HEK293 (cell line): ENCODE data around the gene LY6G5B.

Source experiments
- CTCF ChIA-PET: fragments of 350-600 bp; formaldehyde crosslinking; extraction: SDS; loops from one replicate; lab custom pipeline; 2021; ENCODE audit warnings: antibody characterized with exemption; lab: Yijun Ruan, JAX
- POLR2A ChIA-PET: fragments of 300-600 bp; formaldehyde crosslinking; extraction: SDS; loops from one replicate; lab custom pipeline; 2020; ENCODE audit warnings: antibody characterized with exemption, inconsistent platforms; lab: Yijun Ruan, JAX
- H3K27ac ChIP-seq: fragments of 200-500 bp; sonication (Bioruptor generic); 2 replicates; pipeline ENCODE4 v1.5.1; 2014; ENCODE audit warnings: low read depth, low read length, control low read depth, inconsistent platforms; ENCODE audit errors: extremely low read depth
- H3K36me3 ChIP-seq, 2 experiments: fragments of 200-500 bp in 1 of 2; sonication (Bioruptor generic) in 1 of 2; 1 replicate in 1 of 2; 2 replicates in 1 of 2; pipeline ENCODE4 v1.5.1; 2014 to 2017; ENCODE audit warnings: inconsistent platforms in 2 of 2, low read length in 2 of 2; ENCODE audit not compliant: control insufficient read depth in 2 of 2, insufficient read depth in 1 of 2
- H3K4me1 ChIP-seq: fragments of 200-500 bp; sonication (Bioruptor generic); 2 replicates; pipeline ENCODE4 v1.5.1; 2014; ENCODE audit warnings: mild to moderate bottlenecking, low read length, inconsistent platforms; ENCODE audit not compliant: control insufficient read depth, insufficient read depth
- H3K4me3 ChIP-seq: 2 replicates; pipeline ENCODE4 v1.5.1; 2011; ENCODE audit warnings: low read depth, mild to moderate bottlenecking, control low read depth, low read length, moderate library complexity
- H3K9me3 ChIP-seq: fragments of 200-500 bp; sonication (Bioruptor generic); 2 replicates; pipeline ENCODE4 v1.5.1; 2014; ENCODE audit warnings: low read depth, low read length, inconsistent platforms; ENCODE audit not compliant: control insufficient read depth, insufficient read depth
- BCL11B ChIP-seq: fragments of 450-650 bp; formaldehyde crosslinking; IDR thresholded peaks from 2 replicates; pipeline ENCODE4 v1.5.1; 2016; ENCODE audit warnings: low read depth, missing biosample characterization, missing genetic modification characterization
- EGR2 ChIP-seq: fragments of 450-650 bp; formaldehyde crosslinking; IDR thresholded peaks from 2 replicates; pipeline ENCODE4 v1.5.1; 2016; ENCODE audit warnings: low read depth, missing biosample characterization, missing genetic modification characterization
- FEZF1 ChIP-seq: fragments of 450-650 bp; formaldehyde crosslinking; IDR thresholded peaks from 2 replicates; pipeline ENCODE4 v1.5.1; 2016; ENCODE audit warnings: missing biosample characterization, missing genetic modification characterization
- PRDM10 ChIP-seq: fragments of 450-650 bp; formaldehyde crosslinking; IDR thresholded peaks from 2 replicates; pipeline ENCODE4 v1.5.1; 2016; ENCODE audit warnings: missing biosample characterization, missing genetic modification characterization
- TRIM28 ChIP-seq: IDR thresholded peaks from 2 replicates; pipeline ENCODE4 v1.6.1; 2011; ENCODE audit warnings: low read length, control low read depth, borderline replicate concordance
- WT1 ChIP-seq: fragments of 450-650 bp; formaldehyde crosslinking; IDR thresholded peaks from 2 replicates; pipeline ENCODE4 v1.5.1; 2016; ENCODE audit warnings: missing biosample characterization, missing genetic modification characterization
- ZBTB20 ChIP-seq: fragments of 450-650 bp; formaldehyde crosslinking; IDR thresholded peaks from 2 replicates; pipeline ENCODE4 v1.5.1; 2016; ENCODE audit warnings: missing biosample characterization, missing genetic modification characterization
- ZBTB48 ChIP-seq: fragments of 450-650 bp; formaldehyde crosslinking; IDR thresholded peaks from 2 replicates; pipeline ENCODE4 v1.5.1; 2016; ENCODE audit warnings: missing biosample characterization, missing genetic modification characterization
- ZFHX2 ChIP-seq: fragments of 450-650 bp; formaldehyde crosslinking; conservative IDR thresholded peaks from 2 replicates; pipeline ENCODE4 v1.5.1; 2016; ENCODE audit warnings: missing biosample characterization, missing genetic modification characterization
- ZNF114 ChIP-seq: fragments of 450-650 bp; formaldehyde crosslinking; IDR thresholded peaks from 2 replicates; pipeline ENCODE4 v1.5.0; 2017; ENCODE audit warnings: missing biosample characterization, missing genetic modification characterization
- ZNF121 ChIP-seq: fragments of 450-650 bp; formaldehyde crosslinking; IDR thresholded peaks from 2 replicates; pipeline ENCODE4 v1.5.1; 2016; ENCODE audit warnings: missing biosample characterization, missing genetic modification characterization
- ZNF211 ChIP-seq: fragments of 450-650 bp; formaldehyde crosslinking; IDR thresholded peaks from 2 replicates; pipeline ENCODE4 v1.5.1; 2016; ENCODE audit warnings: low read depth, missing biosample characterization, missing genetic modification characterization
- ZNF302 ChIP-seq: fragments of 450-650 bp; formaldehyde crosslinking; IDR thresholded peaks from 2 replicates; pipeline ENCODE4 v1.5.1; 2016; ENCODE audit warnings: missing biosample characterization, missing genetic modification characterization, low read depth
- ZNF404 ChIP-seq: fragments of 450-650 bp; formaldehyde crosslinking; IDR thresholded peaks from 2 replicates; pipeline ENCODE4 v1.5.1; 2017; ENCODE audit warnings: missing biosample characterization, missing genetic modification characterization
- ZNF514 ChIP-seq: fragments of 450-650 bp; formaldehyde crosslinking; IDR thresholded peaks from 2 replicates; pipeline ENCODE4 v1.5.1; 2016; ENCODE audit warnings: missing biosample characterization, missing genetic modification characterization
- ZNF521 ChIP-seq: fragments of 450-650 bp; formaldehyde crosslinking; IDR thresholded peaks from 2 replicates; pipeline ENCODE4 v1.5.1; 2017; ENCODE audit warnings: missing biosample characterization, mild to moderate bottlenecking, missing genetic modification characterization
- ZNF580 ChIP-seq: fragments of 450-650 bp; formaldehyde crosslinking; IDR thresholded peaks from 2 replicates; pipeline ENCODE4 v1.5.1; 2016; ENCODE audit warnings: missing biosample characterization, missing genetic modification characterization
- ZNF600 ChIP-seq: fragments of 450-650 bp; formaldehyde crosslinking; IDR thresholded peaks from 2 replicates; pipeline ENCODE4 v1.5.1; 2016; ENCODE audit warnings: missing biosample characterization, missing genetic modification characterization
- ZNF629 ChIP-seq: fragments of 450-650 bp; formaldehyde crosslinking; IDR thresholded peaks from 2 replicates; pipeline ENCODE4 v1.5.1; 2017; ENCODE audit warnings: missing biosample characterization, missing genetic modification characterization
- ZNF664 ChIP-seq: fragments of 450-650 bp; formaldehyde crosslinking; IDR thresholded peaks from 2 replicates; pipeline ENCODE4 v1.5.1; 2016; ENCODE audit warnings: missing biosample characterization, missing genetic modification characterization
- ZNF704 ChIP-seq: fragments of 450-650 bp; formaldehyde crosslinking; IDR thresholded peaks from 2 replicates; pipeline ENCODE4 v1.5.1; 2016; ENCODE audit warnings: missing biosample characterization, missing genetic modification characterization
- TF ChIP-seq, protein P1 (sequence below): fragments of 450-650 bp; formaldehyde crosslinking; IDR thresholded peaks from 2 replicates; pipeline ENCODE4 v1.5.1; 2016; ENCODE audit warnings: missing biosample characterization, missing genetic modification characterization
- TF ChIP-seq, protein P2 (sequence below): fragments of 450-650 bp; formaldehyde crosslinking; IDR thresholded peaks from 2 replicates; pipeline ENCODE4 v1.5.1; 2016; ENCODE audit warnings: missing biosample characterization, missing genetic modification characterization

The LY6G5B gene

GRCh38 chr6:31712296-31712695 lies 42.5 kb downstream of the LY6G5B start:
- H3K36me3 ChIP-seq: no peaks in the 10 kb centered on the region
- H3K9me3 ChIP-seq: no peaks in the 10 kb centered on the region
- TF ChIP-seq ZNF302 (tag by site-specific recombination) (no peak), ZNF211 (no peak), WT1 (tag by site-specific recombination) (no peak), ZBTB20 (tag by site-specific recombination) (0 out of 2 replicates have a peak, but pooled peaks have one; percentile 33), EGR2 (tag by site-specific recombination) (0 out of 2 replicates have a peak, but pooled peaks have one; percentile 13), ZFHX2 (tag by site-specific recombination) (peak; percentile 50), ZNF629 (tag by site-specific recombination) (no peak), ZNF580 (tag by site-specific recombination) (no peak), ZNF521 (tag by site-specific recombination) (no peak)
- TF ChIP-seq, protein P1, sequence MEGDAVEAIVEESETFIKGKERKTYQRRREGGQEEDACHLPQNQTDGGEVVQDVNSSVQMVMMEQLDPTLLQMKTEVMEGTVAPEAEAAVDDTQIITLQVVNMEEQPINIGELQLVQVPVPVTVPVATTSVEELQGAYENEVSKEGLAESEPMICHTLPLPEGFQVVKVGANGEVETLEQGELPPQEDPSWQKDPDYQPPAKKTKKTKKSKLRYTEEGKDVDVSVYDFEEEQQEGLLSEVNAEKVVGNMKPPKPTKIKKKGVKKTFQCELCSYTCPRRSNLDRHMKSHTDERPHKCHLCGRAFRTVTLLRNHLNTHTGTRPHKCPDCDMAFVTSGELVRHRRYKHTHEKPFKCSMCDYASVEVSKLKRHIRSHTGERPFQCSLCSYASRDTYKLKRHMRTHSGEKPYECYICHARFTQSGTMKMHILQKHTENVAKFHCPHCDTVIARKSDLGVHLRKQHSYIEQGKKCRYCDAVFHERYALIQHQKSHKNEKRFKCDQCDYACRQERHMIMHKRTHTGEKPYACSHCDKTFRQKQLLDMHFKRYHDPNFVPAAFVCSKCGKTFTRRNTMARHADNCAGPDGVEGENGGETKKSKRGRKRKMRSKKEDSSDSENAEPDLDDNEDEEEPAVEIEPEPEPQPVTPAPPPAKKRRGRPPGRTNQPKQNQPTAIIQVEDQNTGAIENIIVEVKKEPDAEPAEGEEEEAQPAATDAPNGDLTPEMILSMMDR: peak; percentile 42; the same call in 1 of the 2 replicates
- peaks cover 4% of the 10 kb centered on the region for H3K4me1 ChIP-seq
- no peak overlapping the region for H3K27ac ChIP-seq
- ChIA-PET CTCF (interaction anchor here (0.7 to 1.2 kb wide), 2 partner anchors 60 to 240 kb away, joined by 3 to 5 read pairs; no protein-coding TSS in a partner anchor), POLR2A (interaction anchor here (0.5 to 2.3 kb wide), 9 partner anchors 9 to 120 kb away, joined by 3 to 12 read pairs (median 4); partner anchors contain the start of genes ABHD16A, DDAH2, HSPA1B and MSH5)
- H3K4me3 ChIP-seq: no peak overlapping the region

DNA sequence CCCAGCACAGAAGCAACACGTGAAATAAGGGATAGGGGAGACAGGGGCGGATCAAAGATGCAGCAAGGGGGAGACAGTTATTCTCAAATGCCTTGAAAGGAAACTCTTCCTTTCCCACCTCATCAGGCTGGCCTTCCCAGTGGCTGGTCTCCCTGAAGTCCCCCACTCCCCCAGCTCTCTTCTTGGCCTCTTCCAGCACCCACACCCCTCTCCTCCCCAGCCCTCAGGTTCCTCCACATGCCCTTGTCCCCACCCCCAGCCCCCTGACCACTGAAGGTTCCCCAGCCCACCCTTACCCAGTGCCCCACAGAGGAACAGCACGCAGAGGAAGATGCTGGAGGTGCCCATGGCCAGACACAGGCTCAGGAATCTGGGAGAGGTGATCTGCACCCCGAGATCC lies 43.7 kb downstream of the LY6G5B start:
- H3K36me3 ChIP-seq: no peaks in the 10 kb centered on the region
- H3K27ac ChIP-seq: no peak overlapping the region
- H3K4me1 ChIP-seq: peaks cover 4% of the 10 kb centered on the region
- CTCF ChIA-PET: interaction anchor here (1.0 kb wide), 1 partner anchor 21 kb away, joined by 4 read pairs; no protein-coding TSS in a partner anchor
- H3K4me3 ChIP-seq: no peak overlapping the region
- no peaks in the 10 kb centered on the region for H3K9me3 ChIP-seq
- TF ChIP-seq ZNF404 (tag by site-specific recombination): no peak
- peak; percentile 47; the same call in 1 of the 2 replicates for TF ChIP-seq PRDM10
- POLR2A ChIA-PET: interaction anchor here (1.0 to 2.3 kb wide), 5 partner anchors 10 to 114 kb away, joined by 3 to 10 read pairs (median 4); partner anchors contain the start of genes ABHD16A, HSPA1B and MSH5

- no peak overlapping the region for H3K4me3 ChIP-seq
- H3K27ac ChIP-seq: peak overlapping the region; percentile 46
- H3K36me3 ChIP-seq: no peaks in the 10 kb centered on the region
- no peaks in the 10 kb centered on the region for H3K9me3 ChIP-seq
- peaks cover 4% of the 10 kb centered on the region for H3K4me1 ChIP-seq
- POLR2A ChIA-PET: interaction anchor here (0.8 to 2.3 kb wide), 6 partner anchors 11 to 113 kb away, joined by 3 to 10 read pairs (median 4); partner anchors contain the start of genes ABHD16A, HSPA1B and MSH5
- CTCF ChIA-PET: interaction anchor here (0.6 to 1.5 kb wide), 6 partner anchors 10 to 1180 kb away, joined by 3 to 8 read pairs (median 4); no protein-coding TSS in a partner anchor
- TF ChIP-seq FEZF1 (no peak), TRIM28 (no peak), ZBTB48 (tag by site-specific recombination) (no peak), ZNF664 (no peak), ZNF600 (tag by site-specific recombination) (peak; percentile 39; the same call in 1 of the 2 replicates), ZNF514 (no peak), ZNF121 (no peak), ZBTB20 (tag by site-specific recombination) (peak; percentile 26; the same call in 1 of the 2 replicates), BCL11B (tag by site-specific recombination) (0 out of 2 replicates have a peak, but pooled peaks have one; percentile 7), ZNF704 (no peak), ZNF114 (tag by site-specific recombination) (no peak)
- TF ChIP-seq, protein P2, sequence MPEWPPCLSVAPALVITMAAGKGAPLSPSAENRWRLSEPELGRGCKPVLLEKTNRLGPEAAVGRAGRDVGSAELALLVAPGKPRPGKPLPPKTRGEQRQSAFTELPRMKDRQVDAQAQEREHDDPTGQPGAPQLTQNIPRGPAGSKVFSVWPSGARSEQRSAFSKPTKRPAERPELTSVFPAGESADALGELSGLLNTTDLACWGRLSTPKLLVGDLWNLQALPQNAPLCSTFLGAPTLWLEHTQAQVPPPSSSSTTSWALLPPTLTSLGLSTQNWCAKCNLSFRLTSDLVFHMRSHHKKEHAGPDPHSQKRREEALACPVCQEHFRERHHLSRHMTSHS (tag by site-specific recombination): no peak
Observed at GRCh38 chr6:31713991-31714684, 44.4 kb downstream of the LY6G5B start.
